K562 (cell line): ENCODE results near the gene TTYH2. TPM values are rescaled to one million over a fixed set of nuclear protein-coding genes. Genes with fewer than 3 reads are reported as not detected.

ENCODE experiments used
- ARID1B ChIP-seq: fragments of 450-650 bp; IDR thresholded peaks from 2 replicates; pipeline ENCODE4 v1.6.1; 2016; ENCODE audit warnings: antibody characterized with exemption, mild to moderate bottlenecking, inconsistent platforms
- BCOR ChIP-seq: fragments of 450-650 bp; IDR thresholded peaks from 2 replicates; pipeline ENCODE4 v1.6.1; 2016
- CCAR2 ChIP-seq: fragments of 200-400 bp; formaldehyde crosslinking; IDR thresholded peaks from 2 replicates; pipeline ENCODE4 v1.6.1; 2017; ENCODE audit warnings: mild to moderate bottlenecking, low read depth, low read length
- CEBPB ChIP-seq: fragments of 450-650 bp; IDR thresholded peaks from 2 replicates; pipeline ENCODE4 v1.6.1; 2016; ENCODE audit warnings: missing genetic modification characterization, missing compliant biosample characterization
- CEBPG ChIP-seq, 3 experiments: fragments of 200-800 bp in 1 of 3; sonication (Bioruptor generic) in 1 of 3; sonication (generic) in 1 of 3; formaldehyde crosslinking in 1 of 3; IDR thresholded peaks in 2 of 3; conservative IDR thresholded peaks in 1 of 3; 2 replicates each; pipeline versions ENCODE4 v1.6.1 to v1.8.0; 2016 to 2022; ENCODE audit warnings: missing compliant biosample characterization in 2 of 3, missing genetic modification characterization in 2 of 3, mild to moderate bottlenecking in 1 of 3, missing genetic modification reagents in 1 of 3
- ELF1 ChIP-seq: fragments of 200-800 bp; sonication (Bioruptor generic); IDR thresholded peaks from 2 replicates; pipeline ENCODE4 v1.6.1; 2016; ENCODE audit warnings: missing genetic modification characterization, missing compliant biosample characterization
- HDAC8 ChIP-seq: fragments of 450-650 bp; IDR thresholded peaks from 2 replicates; pipeline ENCODE4 v1.6.1; 2016; ENCODE audit warnings: mild to moderate bottlenecking, missing genetic modification characterization, moderate library complexity, missing compliant biosample characterization
- MAFG ChIP-seq: fragments of 450-650 bp; conservative IDR thresholded peaks from 2 replicates; pipeline ENCODE4 v1.6.1; 2016; ENCODE audit warnings: missing genetic modification characterization, missing compliant biosample characterization
- NCOA4 ChIP-seq: fragments of 450-650 bp; IDR thresholded peaks from 2 replicates; pipeline ENCODE4 v1.6.1; 2018; ENCODE audit warnings: mild to moderate bottlenecking; ENCODE audit not compliant: partially characterized antibody
- NFE2L1 ChIP-seq: fragments of 450-650 bp; IDR thresholded peaks from 2 replicates; pipeline ENCODE4 v1.6.1; 2016; ENCODE audit warnings: missing genetic modification characterization, low read depth, mild to moderate bottlenecking, missing compliant biosample characterization, moderate library complexity, borderline replicate concordance
- PHF8 ChIP-seq: fragments of 200-600 bp; sonication (generic); IDR thresholded peaks from 2 replicates; pipeline ENCODE4 v1.6.1; 2012; ENCODE audit warnings: mixed run types, mild to moderate bottlenecking, inconsistent platforms, low read length, moderate library complexity, borderline replicate concordance
- POLR2G ChIP-seq: fragments of 200-400 bp; formaldehyde crosslinking; IDR thresholded peaks from 2 replicates; pipeline ENCODE4 v1.6.1; 2017; ENCODE audit warnings: low read depth, mild to moderate bottlenecking, antibody characterized with exemption, low read length, moderate library complexity
- PTRF ChIP-seq: fragments of 450-650 bp; IDR thresholded peaks from 2 replicates; pipeline ENCODE4 v1.6.1; 2016; ENCODE audit warnings: mild to moderate bottlenecking, missing genetic modification characterization, missing compliant biosample characterization
- SMARCA4 ChIP-seq: fragments of 450-650 bp; IDR thresholded peaks from 2 replicates; pipeline ENCODE4 v1.6.1; 2016
- SMARCA5 ChIP-seq: fragments of 450-650 bp; IDR thresholded peaks from 2 replicates; pipeline ENCODE4 v1.6.1; 2016
- SMARCE1 ChIP-seq: fragments of 450-650 bp; IDR thresholded peaks from 2 replicates; pipeline ENCODE4 v1.7.1; 2016; ENCODE audit warnings: mild to moderate bottlenecking
- ZNF146 ChIP-seq: IDR thresholded peaks from one replicate; pipeline ENCODE4 v1.6.1; 2018; ENCODE audit warnings: missing compliant biosample characterization; ENCODE audit not compliant: unreplicated experiment
- ZNF316 ChIP-seq: fragments of 450-650 bp; IDR thresholded peaks from 2 replicates; pipeline ENCODE4 v1.6.1; 2016
- ZNF717 ChIP-seq: fragments of 250-450 bp; sonication (Bioruptor Pico); IDR thresholded peaks from 2 replicates; pipeline ENCODE4 v1.5.0; 2021
- polyA plus RNA-seq, 8 experiments: library from polyadenylated mRNA; depleted of rRNA in 4 of 8; stranded (reverse) in 5 of 8; unstranded in 3 of 8; fragments of >200 nt; fragmentation: Nextera tagmentation in 2 of 8; fragmentation: Illumina TruSeq in 1 of 8; extraction: Ambion mirVana in 2 of 8; extraction: Trizol in 1 of 8; gene quantifications; 2 replicates each; pipeline versions ENCODE4 v1.2.1 to v1.2.3, GENCODE V29; 2011 to 2014; ENCODE audit warnings: inconsistent platforms in 1 of 8, missing spikeins in 1 of 8
- total RNA-seq, 7 experiments: library from RNA; depleted of rRNA in 6 of 7; stranded (reverse); fragments of >200 nt in 6 of 7; fragmentation: Illumina TruSeq in 2 of 7; extraction: Trizol in 2 of 7; gene quantifications; 2 replicates each; pipeline versions ENCODE4 v1.2.1 to v1.2.3, GENCODE V29; 2011 to 2021; ENCODE audit warnings: low replicate concordance in 1 of 7
- TF ChIP-seq, protein P1 (sequence below): fragments of 450-650 bp; conservative IDR thresholded peaks from 2 replicates; pipeline ENCODE4 v1.6.1; 2016; ENCODE audit warnings: missing genetic modification characterization, low read depth, mild to moderate bottlenecking, control low read depth, missing compliant biosample characterization
- TF ChIP-seq, protein P2 (sequence below): fragments of 450-650 bp; IDR thresholded peaks from 2 replicates; pipeline ENCODE4 v1.6.1; 2016
- TF ChIP-seq, protein P3 (sequence below): fragments of 250-450 bp; sonication (Bioruptor Pico); IDR thresholded peaks from 2 replicates; pipeline ENCODE4 v1.5.0; 2020; ENCODE audit warnings: mild to moderate bottlenecking

Gene TTYH2
- total and polyA plus RNA-seq, 9 of the 15 experiments (the other 6 are each of a cell fraction or from before 2014, with no cell fraction given): 0.03 to 2.0 (median 0.91) TPM

DNA sequence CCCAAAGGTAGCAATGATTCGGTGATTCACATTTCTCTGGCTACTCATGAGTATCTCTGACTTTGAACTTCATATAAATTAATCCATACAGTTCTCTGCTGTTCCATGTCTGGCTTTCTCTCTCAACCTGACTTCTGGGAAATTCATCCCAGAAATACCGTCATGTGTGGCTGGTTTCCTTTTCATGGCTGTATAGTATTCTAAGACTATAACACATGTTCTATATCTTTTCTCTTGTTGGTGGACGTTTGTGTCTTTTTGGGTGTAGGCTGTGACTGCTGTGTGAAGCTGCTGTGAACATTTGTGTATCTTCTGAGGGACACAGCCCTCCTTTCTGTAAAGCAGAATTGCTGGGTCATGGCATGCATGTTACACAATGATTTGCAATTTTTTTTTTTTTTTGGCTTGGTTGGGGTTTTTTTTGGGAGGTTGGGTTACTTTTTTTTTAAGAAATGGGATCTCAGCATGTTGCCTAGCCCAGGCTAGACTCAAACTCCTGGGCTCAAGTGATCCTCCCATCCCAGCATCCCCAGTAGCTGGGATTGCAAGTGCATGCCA is 6.3 kb downstream of the TTYH2 start (continued):
- TF ChIP-seq PHF8 (no peak), ZNF316 (peak; percentile 100), ELF1 (tag) (no peak), NCOA4 (no peak), ZNF146 (CRISPR knock-in tag) (peak; percentile 98), ARID1B (peak; percentile 63), SMARCE1 (peak; percentile 29; the same call in 1 of the 2 replicates), CEBPG (CRISPR knock-in tag; IDR thresholded peaks at IDR 0.05) (no peak; the same call in 1 of the 2 replicates), CEBPG (tag; conservative IDR thresholded peaks at IDR 0.05 in 1 of 2, IDR thresholded peaks at IDR 0.05 in 1 of 2) (peak in 1 of 2 experiments; percentile 66; a peak in 2 of 4 replicates), ZNF717 (CRISPR knock-in tag) (no peak), POLR2G (no peak), BCOR (peak; percentile 76), CCAR2 (no peak), CEBPB (tag) (peak; percentile 92), MAFG (tag) (peak; percentile 98), SMARCA4 (peak; percentile 73), SMARCA5 (peak; percentile 61; the same call in 1 of the 2 replicates), HDAC8 (no peak), PTRF (no peak), NFE2L1 (tag) (peak; percentile 72)
- TF ChIP-seq, protein P1, sequence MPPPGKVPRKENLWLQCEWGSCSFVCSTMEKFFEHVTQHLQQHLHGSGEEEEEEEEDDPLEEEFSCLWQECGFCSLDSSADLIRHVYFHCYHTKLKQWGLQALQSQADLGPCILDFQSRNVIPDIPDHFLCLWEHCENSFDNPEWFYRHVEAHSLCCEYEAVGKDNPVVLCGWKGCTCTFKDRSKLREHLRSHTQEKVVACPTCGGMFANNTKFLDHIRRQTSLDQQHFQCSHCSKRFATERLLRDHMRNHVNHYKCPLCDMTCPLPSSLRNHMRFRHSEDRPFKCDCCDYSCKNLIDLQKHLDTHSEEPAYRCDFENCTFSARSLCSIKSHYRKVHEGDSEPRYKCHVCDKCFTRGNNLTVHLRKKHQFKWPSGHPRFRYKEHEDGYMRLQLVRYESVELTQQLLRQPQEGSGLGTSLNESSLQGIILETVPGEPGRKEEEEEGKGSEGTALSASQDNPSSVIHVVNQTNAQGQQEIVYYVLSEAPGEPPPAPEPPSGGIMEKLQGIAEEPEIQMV (tag): no peak
- TF ChIP-seq, protein P2, sequence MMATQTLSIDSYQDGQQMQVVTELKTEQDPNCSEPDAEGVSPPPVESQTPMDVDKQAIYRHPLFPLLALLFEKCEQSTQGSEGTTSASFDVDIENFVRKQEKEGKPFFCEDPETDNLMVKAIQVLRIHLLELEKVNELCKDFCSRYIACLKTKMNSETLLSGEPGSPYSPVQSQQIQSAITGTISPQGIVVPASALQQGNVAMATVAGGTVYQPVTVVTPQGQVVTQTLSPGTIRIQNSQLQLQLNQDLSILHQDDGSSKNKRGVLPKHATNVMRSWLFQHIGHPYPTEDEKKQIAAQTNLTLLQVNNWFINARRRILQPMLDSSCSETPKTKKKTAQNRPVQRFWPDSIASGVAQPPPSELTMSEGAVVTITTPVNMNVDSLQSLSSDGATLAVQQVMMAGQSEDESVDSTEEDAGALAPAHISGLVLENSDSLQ: peak; percentile 16; the same call in 1 of the 2 replicates
- TF ChIP-seq, protein P3, sequence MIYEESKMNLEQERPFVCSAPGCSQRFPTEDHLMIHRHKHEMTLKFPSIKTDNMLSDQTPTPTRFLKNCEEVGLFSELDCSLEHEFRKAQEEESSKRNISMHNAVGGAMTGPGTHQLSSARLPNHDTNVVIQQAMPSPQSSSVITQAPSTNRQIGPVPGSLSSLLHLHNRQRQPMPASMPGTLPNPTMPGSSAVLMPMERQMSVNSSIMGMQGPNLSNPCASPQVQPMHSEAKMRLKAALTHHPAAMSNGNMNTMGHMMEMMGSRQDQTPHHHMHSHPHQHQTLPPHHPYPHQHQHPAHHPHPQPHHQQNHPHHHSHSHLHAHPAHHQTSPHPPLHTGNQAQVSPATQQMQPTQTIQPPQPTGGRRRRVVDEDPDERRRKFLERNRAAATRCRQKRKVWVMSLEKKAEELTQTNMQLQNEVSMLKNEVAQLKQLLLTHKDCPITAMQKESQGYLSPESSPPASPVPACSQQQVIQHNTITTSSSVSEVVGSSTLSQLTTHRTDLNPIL (CRISPR knock-in tag): no peak
